CD8-positive, alpha-beta memory T cell (primary cell): ENCODE measurements around the gene GYS1. TPM values are rescaled to one million over a fixed set of nuclear protein-coding genes. Genes with fewer than 3 reads are reported as not detected.
"Not testable (repeated sequence)": the region's sequence is repeated elsewhere in the genome, so short reads cannot be mapped to it uniquely, and the experiment has no call there.

Experiments
- CTCF ChIA-PET: fragments of 350-600 bp; sonication (Branson Sonifier 250); formaldehyde crosslinking; loops from one replicate; lab custom pipeline; 2021; ENCODE audit warnings: antibody characterized with exemption; lab: Charles Lee
- POLR2A ChIA-PET: fragments of 350-600 bp; sonication (Branson Sonifier 250); formaldehyde crosslinking; loops from one replicate; lab custom pipeline; 2021; ENCODE audit warnings: antibody characterized with exemption; lab: Charles Lee
- DNase-seq, 5 donors: peaks; one replicate each; pipeline versions ENCODE4 v3.0.0 to v3.0.0-alpha.2; 2020 to 2022; ENCODE audit warnings: mixed read lengths in 1 of 5
- H3K27ac ChIP-seq: one replicate; pipeline ENCODE4 v1.7.0; 2013; ENCODE audit warnings: low read depth, mild to moderate bottlenecking, low read length, moderate library complexity
- H3K27me3 ChIP-seq: 2 replicates; pipeline ENCODE4 v1.7.0; 2013; ENCODE audit warnings: low read length, mild to moderate bottlenecking; ENCODE audit not compliant: insufficient read depth, poor library complexity, severe bottlenecking
- H3K36me3 ChIP-seq: 2 replicates; pipeline ENCODE4 v1.7.0; 2013; ENCODE audit warnings: mild to moderate bottlenecking, low read length, moderate library complexity; ENCODE audit not compliant: insufficient read depth
- H3K4me1 ChIP-seq: 2 replicates; pipeline ENCODE4 v1.7.0; 2013; ENCODE audit warnings: mild to moderate bottlenecking, low read length, moderate library complexity; ENCODE audit not compliant: insufficient read depth
- H3K4me3 ChIP-seq: 2 replicates; pipeline ENCODE4 v1.7.0; 2013; ENCODE audit warnings: mild to moderate bottlenecking, low read length
- H3K9me3 ChIP-seq: 2 replicates; pipeline ENCODE4 v1.7.0; 2013; ENCODE audit warnings: mild to moderate bottlenecking, low read length
- H3K27ac Mint-ChIP-seq, 8 donors: one replicate each; pipeline ENCODE4 v1.8.0; 2020 to 2021; ENCODE audit warnings: mixed read lengths in 8 of 8, mild to moderate bottlenecking in 6 of 8, inconsistent platforms in 3 of 8, moderate library complexity in 3 of 8
- H3K27me3 Mint-ChIP-seq, 2 donors: one replicate each; pipeline ENCODE4 v1.8.0; 2020 to 2021; ENCODE audit warnings: mixed read lengths in 2 of 2, mild to moderate bottlenecking in 1 of 2, moderate library complexity in 1 of 2
- H3K36me3 Mint-ChIP-seq, 3 donors: one replicate each; pipeline ENCODE4 v1.8.0; 2020 to 2021; ENCODE audit warnings: mixed read lengths in 3 of 3, inconsistent platforms in 1 of 3, mild to moderate bottlenecking in 1 of 3
- H3K4me1 Mint-ChIP-seq, 3 donors: one replicate each; pipeline ENCODE4 v1.8.0; 2020 to 2021; ENCODE audit warnings: mixed read lengths in 3 of 3, inconsistent platforms in 1 of 3, mild to moderate bottlenecking in 1 of 3
- H3K4me3 Mint-ChIP-seq, 7 donors: one replicate each; pipeline ENCODE4 v1.8.0; 2020 to 2021; ENCODE audit warnings: mixed read lengths in 7 of 7, mild to moderate bottlenecking in 6 of 7, moderate library complexity in 4 of 7, inconsistent platforms in 2 of 7
- H3K9me3 Mint-ChIP-seq, 5 donors: one replicate each; pipeline ENCODE4 v1.8.0; 2020 to 2022; ENCODE audit warnings: mixed read lengths in 5 of 5, mild to moderate bottlenecking in 3 of 5, moderate library complexity in 2 of 5, inconsistent platforms in 1 of 5
- polyA plus RNA-seq: library from polyadenylated mRNA; unstranded; fragments of 300-500 nt; fragmentation: Illumina TruSeq; gene quantifications from one replicate; pipeline ENCODE4 v1.2.3, GENCODE V29; 2021
- total RNA-seq, 2 experiments: library from RNA; stranded (reverse); gene quantifications; one replicate each; pipeline ENCODE4 v1.2.3, GENCODE V29; 2021

Gene GYS1
- total and polyA plus RNA-seq, 3 experiments from 2014 or later, result 31.5 to 38.9 (median 38.2) TPM

DNA sequence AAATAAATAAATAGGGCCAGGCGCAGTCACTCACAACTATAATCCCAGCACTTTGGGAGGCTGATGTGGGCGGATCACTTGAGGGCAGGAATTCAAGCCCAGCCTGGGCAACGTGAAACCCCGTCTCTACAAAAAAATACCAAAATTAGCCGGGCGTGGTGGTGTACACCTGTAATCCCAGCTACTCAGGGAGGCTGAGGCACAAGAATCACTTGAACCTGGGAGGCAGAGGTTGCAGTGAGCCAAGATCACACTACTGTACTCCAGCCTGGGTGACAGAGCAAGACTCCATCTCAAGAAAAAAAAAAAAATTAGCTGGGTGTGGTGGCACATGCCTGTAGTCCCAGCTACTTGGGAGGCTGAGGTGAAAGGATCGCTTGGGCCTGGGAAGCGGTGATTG, 67.2 kb downstream of the GYS1 start:
- POLR2A ChIA-PET, CTCF ChIA-PET: not testable (repeated sequence)

DNA sequence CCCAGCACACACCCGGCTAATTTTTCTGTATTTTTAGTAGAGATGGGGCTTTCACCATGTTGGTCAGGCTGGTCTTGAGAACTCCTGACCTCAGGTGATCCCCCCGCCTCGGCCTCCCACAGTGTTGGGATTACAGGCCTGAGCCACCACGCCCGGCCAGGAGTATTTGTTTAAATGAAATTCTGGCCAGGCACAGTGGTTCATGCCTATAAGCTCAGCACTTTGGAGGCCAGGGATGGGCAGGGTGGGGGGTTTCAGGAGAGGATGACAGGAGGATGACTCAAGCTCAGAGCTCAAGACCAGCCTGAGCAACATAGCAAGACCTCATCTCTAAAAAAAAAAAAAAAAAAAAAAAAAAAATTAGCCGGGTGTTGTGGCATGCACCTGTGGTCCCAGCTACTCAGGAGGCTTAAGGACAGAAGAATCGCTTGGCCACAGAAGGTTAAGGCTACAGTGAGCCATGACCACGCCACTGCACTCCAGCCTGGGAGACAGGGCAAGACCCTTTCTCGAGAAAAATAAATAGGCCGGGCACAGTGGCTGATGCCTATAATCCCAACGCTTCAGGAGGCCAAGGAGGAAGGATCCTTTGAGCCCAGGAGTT, 67.8 kb downstream of the GYS1 start:
- Mint-ChIP-seq H3K4me1 (peaks cover 0 to 4% (median 0%) of the 10 kb centered on the region in 3 donors), H3K9me3 (no peaks in the 10 kb centered on the region), H3K27me3 (no peaks in the 10 kb centered on the region), H3K27ac (no peak overlapping the region), H3K36me3 (peaks cover 0 to 23% (median 0%) of the 10 kb centered on the region in 3 donors), H3K4me3 (no peak overlapping the region)
- no peaks in the 10 kb centered on the region for H3K9me3 ChIP-seq
- no peak for DNase-seq
- ChIA-PET POLR2A (no interaction called here), CTCF (no interaction called here)
- H3K4me3 ChIP-seq, result no peak overlapping the region
- H3K36me3 ChIP-seq, result no peaks in the 10 kb centered on the region
- H3K27ac ChIP-seq, result no peak overlapping the region
- H3K27me3 ChIP-seq, result no peaks in the 10 kb centered on the region
- H3K4me1 ChIP-seq, result no peaks in the 10 kb centered on the region

More for the DNA sequence above, 67.2 kb downstream of the GYS1 start:
- not testable (repeated sequence) for H3K27me3 Mint-ChIP-seq, H3K4me1 Mint-ChIP-seq, H3K27ac ChIP-seq, H3K9me3 ChIP-seq, H3K27ac Mint-ChIP-seq, H3K4me3 ChIP-seq, H3K4me1 ChIP-seq, H3K4me3 Mint-ChIP-seq, H3K9me3 Mint-ChIP-seq, H3K36me3 ChIP-seq, H3K27me3 ChIP-seq, DNase-seq
- H3K36me3 Mint-ChIP-seq, result peaks cover 0 to 20% (median 0%) of the 10 kb centered on the region in 3 donors

DNA sequence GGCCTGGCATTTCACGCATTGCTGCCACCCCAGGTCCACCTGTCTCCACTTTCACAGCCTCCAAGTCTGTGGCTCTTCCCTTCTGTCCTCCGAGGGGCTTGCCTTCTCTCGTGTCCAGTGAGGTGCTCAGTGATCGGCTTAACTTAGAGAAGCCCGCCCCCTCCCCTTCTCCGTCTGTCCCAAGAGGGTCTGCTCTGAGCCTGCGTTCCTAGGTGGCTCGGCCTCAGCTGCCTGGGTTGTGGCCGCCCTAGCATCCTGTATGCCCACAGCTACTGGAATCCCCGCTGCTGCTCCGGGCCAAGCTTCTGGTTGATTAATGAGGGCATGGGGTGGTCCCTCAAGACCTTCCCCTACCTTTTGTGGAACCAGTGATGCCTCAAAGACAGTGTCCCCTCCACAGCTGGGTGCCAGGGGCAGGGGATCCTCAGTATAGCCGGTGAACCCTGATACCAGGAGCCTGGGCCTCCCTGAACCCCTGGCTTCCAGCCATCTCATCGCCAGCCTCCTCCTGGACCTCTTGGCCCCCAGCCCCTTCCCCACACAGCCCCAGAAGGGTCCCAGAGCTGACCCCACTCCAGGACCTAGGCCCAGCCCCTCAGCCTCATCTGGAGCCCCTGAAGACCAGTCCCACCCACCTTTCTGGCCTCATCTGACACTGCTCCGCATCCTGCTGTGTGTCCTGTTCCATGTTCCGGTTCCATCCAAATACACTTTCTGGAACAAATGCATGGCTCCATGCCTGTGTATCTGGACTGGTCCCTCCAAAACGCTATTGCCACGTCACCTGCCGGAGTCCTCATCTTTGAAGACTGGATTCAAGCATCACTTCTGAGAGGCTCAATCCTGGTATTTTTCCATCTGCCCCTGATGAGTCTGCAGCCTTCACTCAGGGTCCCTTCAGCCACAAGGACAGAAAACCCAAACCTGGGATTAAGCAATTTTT, 70.3 kb downstream of the GYS1 start:
- peaks cover 0 to 40% (median 0%) of the 10 kb centered on the region in 3 donors for H3K36me3 Mint-ChIP-seq
- CTCF ChIA-PET, result no interaction called here
- no peaks in the 10 kb centered on the region for H3K27me3 ChIP-seq
- H3K4me3 ChIP-seq, result no peak overlapping the region
- H3K4me3 Mint-ChIP-seq, result no peak overlapping the region
- no peaks in the 10 kb centered on the region for H3K27me3 Mint-ChIP-seq
- H3K4me1 Mint-ChIP-seq, result peaks cover 0 to 4% (median 0%) of the 10 kb centered on the region in 3 donors
- H3K4me1 ChIP-seq, result no peaks in the 10 kb centered on the region
- no peaks in the 10 kb centered on the region for H3K9me3 ChIP-seq
- no peak overlapping the region for H3K27ac ChIP-seq
- POLR2A ChIA-PET, result no interaction called here
- peaks cover 9% of the 10 kb centered on the region for H3K36me3 ChIP-seq
- no peak for DNase-seq
- peak overlapping the region in 1 of 8 donors; percentile 29 for H3K27ac Mint-ChIP-seq
- no peaks in the 10 kb centered on the region for H3K9me3 Mint-ChIP-seq

DNA sequence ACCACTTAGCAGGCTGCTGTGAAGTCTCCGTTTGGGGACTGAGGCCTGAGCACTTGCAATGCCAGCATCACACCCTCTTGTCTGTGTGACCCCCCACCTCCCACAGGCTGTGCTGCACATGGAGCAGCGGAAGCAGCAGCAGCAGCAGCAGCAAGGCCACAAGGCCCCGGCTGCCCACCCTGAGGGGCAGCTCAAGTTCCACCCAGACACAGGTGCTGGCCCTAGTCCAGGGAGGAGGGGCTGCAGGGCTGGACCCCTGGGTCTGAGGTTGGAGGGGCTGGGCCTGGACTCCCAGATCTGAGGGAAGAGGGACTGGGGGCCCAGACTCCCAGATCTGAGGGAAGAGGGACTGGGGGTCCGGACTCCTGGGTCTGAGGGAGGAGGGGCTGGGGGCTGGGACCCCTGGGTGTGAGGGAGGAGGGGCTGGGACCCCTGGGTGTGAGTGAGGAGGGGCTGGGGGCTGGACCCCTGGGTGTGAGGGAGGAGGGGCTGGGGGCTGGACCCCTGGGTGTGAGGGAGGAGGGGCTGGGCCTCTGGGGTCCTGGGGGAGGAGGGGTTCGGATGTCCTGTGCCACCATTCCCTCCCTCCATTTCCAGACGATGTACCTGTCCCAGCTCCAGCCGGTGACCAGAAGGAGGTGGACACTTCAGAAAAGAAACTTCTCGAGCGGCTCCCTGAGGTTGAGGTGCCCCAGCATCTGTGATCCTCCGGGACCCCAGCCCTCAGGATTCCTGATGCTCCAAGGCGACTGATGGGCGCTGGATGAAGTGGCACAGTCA, 71.2 kb downstream of the GYS1 start:
- CTCF ChIA-PET, result no interaction called here
- H3K27ac Mint-ChIP-seq, result peak overlapping the region in 1 of 8 donors; percentile 32

GRCh38 chr19:48920949-48921348, 72.2 kb downstream of the GYS1 start:
- POLR2A ChIA-PET, result no interaction called here
- H3K4me3 ChIP-seq, result no peak overlapping the region
- peaks cover 9% of the 10 kb centered on the region for H3K36me3 ChIP-seq
- H3K9me3 Mint-ChIP-seq, result no peaks in the 10 kb centered on the region
- no peak overlapping the region for H3K4me3 Mint-ChIP-seq
- CTCF ChIA-PET, result no interaction called here
- H3K36me3 Mint-ChIP-seq, result peaks cover under 1 to 48% (median 2%) of the 10 kb centered on the region in 3 donors
- no peaks in the 10 kb centered on the region for H3K9me3 ChIP-seq
- H3K4me1 ChIP-seq, result no peaks in the 10 kb centered on the region
- H3K27me3 ChIP-seq, result no peaks in the 10 kb centered on the region
- H3K27ac ChIP-seq, result no peak overlapping the region
- peaks cover 0 to 4% (median 0%) of the 10 kb centered on the region in 3 donors for H3K4me1 Mint-ChIP-seq
- DNase-seq, result no peak
- H3K27ac Mint-ChIP-seq, result no peak overlapping the region
- no peaks in the 10 kb centered on the region for H3K27me3 Mint-ChIP-seq

More for the DNA sequence above, 71.2 kb downstream of the GYS1 start:
- H3K36me3 Mint-ChIP-seq, result peaks cover 0 to 42% (median 0%) of the 10 kb centered on the region in 3 donors
- Histone ChIP-seq H3K9me3 (no peaks in the 10 kb centered on the region), H3K27me3 (no peaks in the 10 kb centered on the region), H3K4me1 (no peaks in the 10 kb centered on the region), H3K27ac (no peak overlapping the region), H3K36me3 (peaks cover 9% of the 10 kb centered on the region), H3K4me3 (no peak overlapping the region)
- DNase-seq, result no peak
- POLR2A ChIA-PET, result no interaction called here
- no peaks in the 10 kb centered on the region for H3K27me3 Mint-ChIP-seq
- peaks cover 0 to 4% (median 0%) of the 10 kb centered on the region in 3 donors for H3K4me1 Mint-ChIP-seq
- H3K4me3 Mint-ChIP-seq, result no peak overlapping the region
- H3K9me3 Mint-ChIP-seq, result no peaks in the 10 kb centered on the region

DNA sequence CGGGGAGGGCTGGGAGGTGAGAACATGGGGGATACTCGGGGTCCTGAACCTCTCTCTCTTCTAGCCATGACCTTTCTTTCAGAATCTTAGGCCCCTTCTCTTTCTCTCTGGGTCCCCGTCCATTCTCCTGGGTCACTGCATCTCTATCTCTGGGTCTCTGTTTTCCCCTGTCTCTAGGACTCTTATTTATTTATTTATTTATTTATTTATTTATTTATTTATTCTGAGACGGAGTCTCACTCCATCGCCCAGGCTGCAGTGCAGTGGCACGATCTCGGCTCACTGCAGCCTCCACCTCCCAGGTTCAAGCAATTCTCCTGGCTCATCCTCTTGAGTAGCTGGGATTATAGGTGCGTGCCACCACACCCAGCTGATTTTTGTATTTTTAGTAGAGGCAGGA, 73.8 kb downstream of the GYS1 start:
- H3K4me1 Mint-ChIP-seq, DNase-seq, POLR2A ChIA-PET, H3K4me3 ChIP-seq, H3K27ac Mint-ChIP-seq, H3K27ac ChIP-seq, H3K4me3 Mint-ChIP-seq, H3K27me3 Mint-ChIP-seq, H3K9me3 Mint-ChIP-seq, H3K9me3 ChIP-seq, H3K4me1 ChIP-seq, H3K27me3 ChIP-seq: not testable (repeated sequence)
- CTCF ChIA-PET, result interaction anchor here (0.7 kb wide), 1 partner anchor 64 kb away, joined by 3 read pairs; no protein-coding TSS in a partner anchor
- H3K36me3 Mint-ChIP-seq, result peaks cover 4 to 59% (median 7%) of the 10 kb centered on the region in 3 donors
- peaks cover 13% of the 10 kb centered on the region for H3K36me3 ChIP-seq

DNA sequence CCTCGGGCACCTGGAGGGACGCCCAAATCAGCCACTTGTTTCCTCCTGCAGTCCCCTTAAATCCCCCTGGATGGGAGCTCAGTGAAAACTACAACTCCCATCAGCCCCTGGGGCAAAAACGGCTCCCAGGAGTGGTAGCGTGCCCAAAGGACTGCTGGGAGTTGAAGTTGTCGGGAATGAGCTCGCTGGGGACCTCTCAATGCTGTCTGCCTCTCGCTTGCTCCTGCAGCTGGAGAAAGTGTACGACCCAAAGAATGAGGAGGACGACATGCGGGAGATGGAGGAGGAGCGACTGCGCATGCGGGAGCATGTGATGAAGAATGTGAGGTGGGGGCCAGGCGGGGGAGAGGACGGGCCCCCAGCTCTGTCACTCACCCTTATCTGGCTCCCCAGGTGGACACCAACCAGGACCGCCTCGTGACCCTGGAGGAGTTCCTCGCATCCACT, 74.3 kb downstream of the GYS1 start:
- ChIA-PET CTCF (interaction anchor here (0.7 kb wide), 1 partner anchor 64 kb away, joined by 3 read pairs; no protein-coding TSS in a partner anchor), POLR2A (no interaction called here)
- no peak for DNase-seq
- Mint-ChIP-seq H3K27ac (peak overlapping the region in 2 of 8 donors; percentile 39 to 79), H3K9me3 (no peaks in the 10 kb centered on the region), H3K27me3 (no peaks in the 10 kb centered on the region), H3K4me3 (no peak overlapping the region), H3K4me1 (peaks cover 0 to 2% (median 0%) of the 10 kb centered on the region in 3 donors), H3K36me3 (peaks cover 6 to 61% (median 8%) of the 10 kb centered on the region in 3 donors)
- Histone ChIP-seq H3K4me1 (no peaks in the 10 kb centered on the region), H3K27ac (no peak overlapping the region), H3K36me3 (peaks cover 15% of the 10 kb centered on the region), H3K9me3 (no peaks in the 10 kb centered on the region), H3K27me3 (no peaks in the 10 kb centered on the region), H3K4me3 (no peak overlapping the region)
